RWPE2 (cell line): ENCODE measurements around the gene IRF6.

ENCODE experiments used
- ATAC-seq: fragments of 200-7000 bp; cut with Tn5 transposase; 3 replicates; pipeline ENCODE4 v1.9.1; 2021; ENCODE audit warnings: low read depth
- DNase-seq: peaks from one replicate; pipeline ENCODE4 v3.0.0-alpha.2; 2020; ENCODE audit warnings: low spot score
- H3K27ac ChIP-seq: fragments of 450-650 bp; 2 replicates; pipeline ENCODE4 v1.5.1; 2017; ENCODE audit warnings: mild to moderate bottlenecking; ENCODE audit not compliant: poor library complexity, severe bottlenecking
- H3K27me3 ChIP-seq: fragments of 250-450 bp; sonication (Bioruptor Pico); 2 replicates; pipeline ENCODE4 v1.5.1; 2021; ENCODE audit warnings: mild to moderate bottlenecking, moderate library complexity; ENCODE audit not compliant: insufficient read depth, poor library complexity, severe bottlenecking
- H3K36me3 ChIP-seq: fragments of 250-450 bp; sonication (Bioruptor Pico); 2 replicates; pipeline ENCODE4 v1.5.1; 2020; ENCODE audit warnings: low read depth, mild to moderate bottlenecking, moderate library complexity
- H3K4me1 ChIP-seq: fragments of 250-450 bp; sonication (Bioruptor Pico); 2 replicates; pipeline ENCODE4 v1.5.1; 2021; ENCODE audit warnings: mild to moderate bottlenecking, moderate library complexity; ENCODE audit not compliant: insufficient read depth, poor library complexity, severe bottlenecking
- H3K4me3 ChIP-seq: fragments of 250-450 bp; sonication (Bioruptor Pico); 2 replicates; pipeline ENCODE4 v1.5.1; 2021; ENCODE audit warnings: mild to moderate bottlenecking, moderate library complexity; ENCODE audit not compliant: severe bottlenecking
- H3K9me3 ChIP-seq: fragments of 250-450 bp; sonication (Bioruptor Pico); 2 replicates; pipeline ENCODE4 v1.5.1; 2021; ENCODE audit warnings: mild to moderate bottlenecking, moderate library complexity; ENCODE audit not compliant: severe bottlenecking
- TF ChIP-seq, protein P1 (sequence below): fragments of 450-650 bp; IDR thresholded peaks from one replicate; pipeline ENCODE4 v1.5.1; 2017; ENCODE audit warnings: mild to moderate bottlenecking, moderate library complexity; ENCODE audit not compliant: poor library complexity, severe bottlenecking

Gene IRF6

GRCh38 chr1:209766051-209766450 lies 39.9 kb downstream of the IRF6 start:
- no peak overlapping the region for H3K27ac ChIP-seq
- H3K36me3 ChIP-seq, result no peaks in the 10 kb centered on the region
- no peaks in the 10 kb centered on the region for H3K27me3 ChIP-seq
- peaks cover 12% of the 10 kb centered on the region for H3K4me1 ChIP-seq
- H3K9me3 ChIP-seq, result no peaks in the 10 kb centered on the region
- no peak for ATAC-seq
- TF ChIP-seq, protein P1, sequence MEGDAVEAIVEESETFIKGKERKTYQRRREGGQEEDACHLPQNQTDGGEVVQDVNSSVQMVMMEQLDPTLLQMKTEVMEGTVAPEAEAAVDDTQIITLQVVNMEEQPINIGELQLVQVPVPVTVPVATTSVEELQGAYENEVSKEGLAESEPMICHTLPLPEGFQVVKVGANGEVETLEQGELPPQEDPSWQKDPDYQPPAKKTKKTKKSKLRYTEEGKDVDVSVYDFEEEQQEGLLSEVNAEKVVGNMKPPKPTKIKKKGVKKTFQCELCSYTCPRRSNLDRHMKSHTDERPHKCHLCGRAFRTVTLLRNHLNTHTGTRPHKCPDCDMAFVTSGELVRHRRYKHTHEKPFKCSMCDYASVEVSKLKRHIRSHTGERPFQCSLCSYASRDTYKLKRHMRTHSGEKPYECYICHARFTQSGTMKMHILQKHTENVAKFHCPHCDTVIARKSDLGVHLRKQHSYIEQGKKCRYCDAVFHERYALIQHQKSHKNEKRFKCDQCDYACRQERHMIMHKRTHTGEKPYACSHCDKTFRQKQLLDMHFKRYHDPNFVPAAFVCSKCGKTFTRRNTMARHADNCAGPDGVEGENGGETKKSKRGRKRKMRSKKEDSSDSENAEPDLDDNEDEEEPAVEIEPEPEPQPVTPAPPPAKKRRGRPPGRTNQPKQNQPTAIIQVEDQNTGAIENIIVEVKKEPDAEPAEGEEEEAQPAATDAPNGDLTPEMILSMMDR, result no peak
- no peak for DNase-seq
- H3K4me3 ChIP-seq, result no peak overlapping the region

DNA sequence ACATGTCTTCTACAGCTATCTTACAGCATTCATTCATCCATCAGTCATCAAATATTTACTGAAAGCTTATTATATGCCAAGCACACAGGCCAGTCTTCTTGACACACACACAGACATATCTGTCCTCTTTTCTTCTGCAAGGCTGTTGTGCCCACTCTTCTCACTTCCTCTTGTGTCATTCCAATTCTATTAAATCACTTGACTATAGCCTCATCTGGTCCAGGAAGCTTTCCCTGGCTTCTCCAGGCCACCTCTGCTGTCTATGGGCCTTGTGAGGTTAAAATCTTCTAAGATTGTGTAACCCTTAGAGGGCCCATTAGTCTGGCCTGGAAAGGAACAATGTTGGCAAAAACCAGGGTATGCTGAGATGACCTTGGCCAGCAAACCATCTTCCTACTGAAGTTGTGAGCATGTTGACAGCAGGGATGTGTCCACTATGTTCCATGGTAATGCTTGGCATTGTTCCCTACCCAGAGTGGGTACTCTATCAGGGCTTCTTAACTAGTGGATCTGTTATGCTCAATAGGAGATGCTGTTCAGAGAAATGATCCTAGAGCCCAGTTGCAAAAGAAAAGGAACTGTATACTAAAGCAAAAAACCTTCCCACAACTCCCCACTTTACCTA lies 44.8 kb downstream of the IRF6 start:
- no peaks in the 10 kb centered on the region for H3K36me3 ChIP-seq
- H3K4me1 ChIP-seq, result no peaks in the 10 kb centered on the region
- H3K4me3 ChIP-seq, result no peak overlapping the region
- no peaks in the 10 kb centered on the region for H3K9me3 ChIP-seq
- H3K27me3 ChIP-seq, result no peaks in the 10 kb centered on the region
- TF ChIP-seq, protein P1, result no peak
- ATAC-seq (no peak), DNase-seq (no peak)
- no peak overlapping the region for H3K27ac ChIP-seq

GRCh38 chr1:209759829-209760359 lies 46.0 kb downstream of the IRF6 start:
- no peak for DNase-seq
- Histone ChIP-seq H3K9me3 (no peaks in the 10 kb centered on the region), H3K4me1 (no peaks in the 10 kb centered on the region), H3K27me3 (no peaks in the 10 kb centered on the region), H3K4me3 (no peak overlapping the region), H3K27ac (no peak overlapping the region), H3K36me3 (no peaks in the 10 kb centered on the region)
- TF ChIP-seq, protein P1, result no peak
- no peak for ATAC-seq

- no peaks in the 10 kb centered on the region for H3K27me3 ChIP-seq
- H3K4me1 ChIP-seq, result no peaks in the 10 kb centered on the region
- no peaks in the 10 kb centered on the region for H3K9me3 ChIP-seq
- H3K36me3 ChIP-seq, result no peaks in the 10 kb centered on the region
- H3K27ac ChIP-seq, result no peak overlapping the region
- TF ChIP-seq, protein P1, result no peak
- no peak overlapping the region for H3K4me3 ChIP-seq
- DNase-seq, result no peak
- no peak for ATAC-seq
Observed at GRCh38 chr1:209758400-209758799, 47.5 kb downstream of the IRF6 start.
